ENCODE measurements around the gene FAM98A. TPM values are rescaled to one million over a fixed set of nuclear protein-coding genes. Genes with fewer than 3 reads are reported as not detected.

The FAM98A gene
- total RNA-seq, 4 donors from 2014 or later = 19.7 to 2,496 (median 73.0) TPM

GRCh38 chr2:33633315-33633714 is 34.2 kb upstream of the FAM98A start:
- no peaks in the 10 kb centered on the region for H3K36me3 ChIP-seq
- no peak for DNase-seq
- H3K27ac ChIP-seq = peak overlapping the region; percentile 16 to 38
- no peaks in the 10 kb centered on the region for H3K27me3 ChIP-seq
- no peaks in the 10 kb centered on the region for H3K9me3 ChIP-seq
- H3K4me3 ChIP-seq = no peak overlapping the region
- intact Hi-C loops (cut with DNase I; ENCODE audit: low total_unique reads) = no loop called here
- no peak for TF ChIP-seq POLR2A (IDR thresholded peaks at IDR 0.05)
- no peak for TF ChIP-seq CTCF (IDR thresholded peaks at IDR 0.05)
- H3K4me1 ChIP-seq = peaks cover 0 to 6% of the 10 kb centered on the region in 2 donors

GRCh38 chr2:33632831-33633230 is 33.7 kb upstream of the FAM98A start:
- intact Hi-C loops (cut with DNase I; ENCODE audit: low total_unique reads) = no loop called here
- TF ChIP-seq POLR2A (IDR thresholded peaks at IDR 0.05) (no peak), CTCF (IDR thresholded peaks at IDR 0.05) (no peak)
- DNase-seq = no peak
- Histone ChIP-seq H3K27ac (peak overlapping the region; percentile 16 to 38), H3K36me3 (no peaks in the 10 kb centered on the region), H3K9me3 (no peaks in the 10 kb centered on the region), H3K4me1 (peaks cover 0 to 6% of the 10 kb centered on the region in 2 donors), H3K27me3 (no peaks in the 10 kb centered on the region), H3K4me3 (no peak overlapping the region)

- H3K27ac ChIP-seq = no peak overlapping the region
- no peaks in the 10 kb centered on the region for H3K27me3 ChIP-seq
- no peaks in the 10 kb centered on the region for H3K36me3 ChIP-seq
- intact Hi-C loops (cut with DNase I; ENCODE audit: low total_unique reads) = no loop called here
- DNase-seq = no peak
- H3K4me1 ChIP-seq = no peaks in the 10 kb centered on the region
- H3K4me3 ChIP-seq = no peak overlapping the region
- TF ChIP-seq POLR2A (IDR thresholded peaks at IDR 0.05) = no peak
- TF ChIP-seq CTCF (IDR thresholded peaks at IDR 0.05) = no peak
- H3K9me3 ChIP-seq = no peaks in the 10 kb centered on the region
Observed at GRCh38 chr2:33628031-33628827, 29.1 kb upstream of the FAM98A start.

- no peak for TF ChIP-seq POLR2A (IDR thresholded peaks at IDR 0.05)
- TF ChIP-seq CTCF (IDR thresholded peaks at IDR 0.05) = no peak
- Histone ChIP-seq H3K4me3 (no peak overlapping the region), H3K36me3 (no peaks in the 10 kb centered on the region), H3K27ac (no peak overlapping the region), H3K4me1 (no peaks in the 10 kb centered on the region), H3K9me3 (no peaks in the 10 kb centered on the region), H3K27me3 (no peaks in the 10 kb centered on the region)
- no peak for DNase-seq
- intact Hi-C loops (cut with DNase I; ENCODE audit: low total_unique reads) = no loop called here
Observed at GRCh38 chr2:33619028-33619427, 19.9 kb upstream of the FAM98A start.

GRCh38 chr2:33617989-33618388 is 18.9 kb upstream of the FAM98A start:
- DNase-seq = no peak
- intact Hi-C loops (cut with DNase I; ENCODE audit: low total_unique reads) = no loop called here

More at GRCh38 chr2:33617989-33618388, 18.9 kb upstream of the FAM98A start:
- Histone ChIP-seq H3K4me1 (no peaks in the 10 kb centered on the region), H3K36me3 (no peaks in the 10 kb centered on the region), H3K27ac (no peak overlapping the region), H3K27me3 (no peaks in the 10 kb centered on the region), H3K9me3 (no peaks in the 10 kb centered on the region), H3K4me3 (no peak overlapping the region)
- no peak for TF ChIP-seq POLR2A (IDR thresholded peaks at IDR 0.05)
- TF ChIP-seq CTCF (IDR thresholded peaks at IDR 0.05) = no peak

Data from uterus (tissue), 4 donors.